NCI-H1105 (cell line): Measurements from ENCODE around the gene RPS6KA4.
"Not testable (repeated sequence)": the region's sequence is repeated elsewhere in the genome, so short reads cannot be mapped to it uniquely, and the experiment has no call there.

Source experiments
- DNase-seq: peaks from one replicate; lab custom pipeline; 2025; lab: John Stamatoyannopoulos, UW

RPS6KA4 gene

GRCh38 chr11:64385945-64386704 lies 27.2 kb downstream of the RPS6KA4 start:
- no peak for DNase-seq

GRCh38 chr11:64387916-64388315 lies 29.0 kb downstream of the RPS6KA4 start:
- no peak for DNase-seq

- no peak for DNase-seq
These were observed 29.9 kb downstream of the RPS6KA4 start for GRCh38 chr11:64388894-64389293.

GRCh38 chr11:64389851-64390250 lies 30.9 kb downstream of the RPS6KA4 start:
- no peak for DNase-seq

GRCh38 chr11:64390558-64390957 lies 31.6 kb downstream of the RPS6KA4 start:
- DNase-seq, result no peak

GRCh38 chr11:64391839-64392238 lies 32.9 kb downstream of the RPS6KA4 start:
- DNase-seq, result no peak

GRCh38 chr11:64395545-64396078 lies 36.6 kb downstream of the RPS6KA4 start:
- no peak for DNase-seq

- DNase-seq, result no peak
These were observed 37.2 kb downstream of the RPS6KA4 start for GRCh38 chr11:64396079-64396591.

- DNase-seq, result no peak
These were observed 41.1 kb downstream of the RPS6KA4 start for GRCh38 chr11:64400102-64400501.

- DNase-seq, result no peak
These were observed 41.7 kb downstream of the RPS6KA4 start for GRCh38 chr11:64400667-64401066.

- no peak for DNase-seq
These were observed 42.8 kb downstream of the RPS6KA4 start for GRCh38 chr11:64401775-64402174.

GRCh38 chr11:64403106-64403505 lies 44.1 kb downstream of the RPS6KA4 start:
- DNase-seq, result no peak

GRCh38 chr11:64406221-64406946 lies 47.4 kb downstream of the RPS6KA4 start:
- DNase-seq, result no peak

GRCh38 chr11:64407221-64407620 lies 48.3 kb downstream of the RPS6KA4 start:
- no peak for DNase-seq

- no peak for DNase-seq
These were observed 48.7 kb downstream of the RPS6KA4 start for GRCh38 chr11:64407630-64408029.

- DNase-seq, result no peak
These were observed 50.3 kb downstream of the RPS6KA4 start for GRCh38 chr11:64409278-64409677.

- DNase-seq, result no peak
These were observed 50.9 kb downstream of the RPS6KA4 start for GRCh38 chr11:64409707-64410403.

- DNase-seq, result no peak
These were observed 51.4 kb downstream of the RPS6KA4 start for GRCh38 chr11:64410404-64410734.

- DNase-seq, result no peak
These were observed 54.5 kb downstream of the RPS6KA4 start for GRCh38 chr11:64413417-64413816.

- DNase-seq, result no peak
These were observed 56.3 kb downstream of the RPS6KA4 start for GRCh38 chr11:64415286-64415685.

GRCh38 chr11:64415996-64416728 lies 57.2 kb downstream of the RPS6KA4 start:
- DNase-seq, result no peak

- DNase-seq, result not testable (repeated sequence)
These were observed 59.3 kb downstream of the RPS6KA4 start for GRCh38 chr11:64418233-64418632.
